ENCODE results near the gene C19orf33. TPM values are rescaled to one million over a fixed set of nuclear protein-coding genes. Genes with fewer than 3 reads are reported as not detected.

Gene C19orf33
- total and polyA plus RNA-seq, 2 experiments from 2014 or later, result 58.9 to 72.2 TPM

GRCh38 chr19:38340927-38341326, 36.9 kb downstream of the C19orf33 start (continued):
- no peak for TF ChIP-seq ETS1 (IDR thresholded peaks at IDR 0.05)
- no peak for TF ChIP-seq CREB1 (CRISPR knock-in tag; IDR thresholded peaks at IDR 0.05; ENCODE audit: low read depth)

- TF ChIP-seq ETS1 (IDR thresholded peaks at IDR 0.05) (no peak), ZNF462 (CRISPR knock-in tag; IDR thresholded peaks at IDR 0.05) (no peak)
- H3K27ac Mint-ChIP-seq, result no peak overlapping the region
- no peaks in the 10 kb centered on the region for H3K79me2 ChIP-seq (replicated peaks; ENCODE audit: insufficient read depth)
- no peak overlapping the region for H3K27ac ChIP-seq (ENCODE audit: low read depth)
- H3K4me1 ChIP-seq (ENCODE audit: insufficient read depth), result no peaks in the 10 kb centered on the region
- no peak overlapping the region for H2AFZ ChIP-seq
- no peak for DNase-seq (ENCODE audit: low spot score)
- peaks cover 2% of the 10 kb centered on the region; the same call in 1 of the 3 replicates for H3K4me1 Mint-ChIP-seq
- H3K36me3 ChIP-seq (ENCODE audit: insufficient read depth), result no peaks in the 10 kb centered on the region
- H4K20me1 ChIP-seq (replicated peaks; ENCODE audit: insufficient read depth), result no peaks in the 10 kb centered on the region
- no peak for ATAC-seq
- no peak overlapping the region for H3K4me3 Mint-ChIP-seq
- H3K4me2 ChIP-seq, result no peak overlapping the region
- H3F3A ChIP-seq (replicated peaks; ENCODE audit: low read depth), result no peaks in the 10 kb centered on the region
- no peaks in the 10 kb centered on the region; the same call in 2 of the 3 replicates for H3K36me3 Mint-ChIP-seq (ENCODE audit: low read depth)
- H3K4me3 ChIP-seq, result no peak overlapping the region
- no peaks in the 10 kb centered on the region for H3K9me2 ChIP-seq (ENCODE audit: insufficient read depth)
- no peaks in the 10 kb centered on the region for H3K9me3 Mint-ChIP-seq
- no peaks in the 10 kb centered on the region for H3K27me3 ChIP-seq (ENCODE audit: insufficient read depth)
- peaks cover 18% of the 10 kb centered on the region for H3K27me3 Mint-ChIP-seq (ENCODE audit: insufficient read depth, low read depth, poor library complexity)
These were observed 42.8 kb downstream of the C19orf33 start for GRCh38 chr19:38346837-38347236.

All from GM23338 (cell line).